HG03575 (cell line): Measurements from ENCODE around the gene RNF25.

Experiments used
- ATAC-seq: cut with Tn5 transposase; IDR thresholded peaks from one replicate; pipeline ENCODE4 v1.9.1; 2021; ENCODE audit not compliant: unreplicated experiment, insufficient number of reproducible peaks, low FRiP score; ENCODE audit errors: extremely low read depth

The RNF25 gene

GRCh38 chr2:218638372-218638771 lies 33.4 kb downstream of the RNF25 start:
- no peak for ATAC-seq

- ATAC-seq, result no peak
Measured at GRCh38 chr2:218635719-218636118, 36.1 kb downstream of the RNF25 start.

GRCh38 chr2:218631837-218632236 lies 40.0 kb downstream of the RNF25 start:
- no peak for ATAC-seq

- ATAC-seq, result no peak
Measured at GRCh38 chr2:218627939-218628338, 43.9 kb downstream of the RNF25 start.

- ATAC-seq, result no peak
Measured at GRCh38 chr2:218626369-218626768, 45.4 kb downstream of the RNF25 start.

- no peak for ATAC-seq
Measured at GRCh38 chr2:218623366-218623705, 48.5 kb downstream of the RNF25 start.

GRCh38 chr2:218622606-218623365 lies 49.0 kb downstream of the RNF25 start:
- no peak for ATAC-seq

- ATAC-seq, result no peak
Measured at GRCh38 chr2:218621007-218621406, 50.8 kb downstream of the RNF25 start.

GRCh38 chr2:218618102-218618860 lies 53.5 kb downstream of the RNF25 start:
- no peak for ATAC-seq

- no peak for ATAC-seq
Measured at GRCh38 chr2:218615868-218616315, 55.9 kb downstream of the RNF25 start.
